ENCODE measurements around the gene COBL. TPM values are rescaled to one million over a fixed set of nuclear protein-coding genes. Genes with fewer than 3 reads are reported as not detected.

The COBL gene
- total and polyA plus RNA-seq, 2 of the 8 experiments (the other 6 are each of a cell fraction or from before 2014, with no cell fraction given) = 13.8 to 40.4 TPM

- CTCF ChIA-PET (ENCODE audit: partially characterized antibody) = interaction anchor here (0.6 to 1.6 kb wide), 3 partner anchors 13 to 127 kb away, joined by 3 to 4 read pairs (median 4); no protein-coding TSS in a partner anchor
- no peaks in the 10 kb centered on the region for H3K27me3 ChIP-seq (replicated peaks in 1 of 4; ENCODE audit: control insufficient read depth in 3 of 4, extremely low read depth in 1 of 4, insufficient read depth in 3 of 4, low read length in 3 of 4)
- no peak overlapping the region for H2BK12ac ChIP-seq (ENCODE audit: low read depth, low read length)
- TF ChIP-seq RFX5 (IDR thresholded peaks at IDR 0.05; ENCODE audit: borderline replicate concordance, low read depth, low read length) = no peak
- no peak for TF ChIP-seq CTBP2 (IDR thresholded peaks at IDR 0.05; ENCODE audit: borderline replicate concordance, insufficient read depth, insufficient read length, low read length)
- TF ChIP-seq BRCA1 (IDR thresholded peaks at IDR 0.05; ENCODE audit: low read depth, low read length) = no peak
- TF ChIP-seq GABPA (IDR thresholded peaks at IDR 0.05; ENCODE audit: borderline replicate concordance, insufficient read depth, low read length) = no peak
- no peak for TF ChIP-seq JUN (IDR thresholded peaks at IDR 0.05; ENCODE audit: low read depth, low read length)
- TF ChIP-seq RXRA (IDR thresholded peaks at IDR 0.05; ENCODE audit: insufficient read depth, low read depth, low read length) = no peak
- TF ChIP-seq CBX5 (IDR thresholded peaks at IDR 0.05; ENCODE audit: low read depth, low read length) = no peak
- no peak for TF ChIP-seq JUND (IDR thresholded peaks at IDR 0.05; ENCODE audit: low read length)
- TF ChIP-seq RAD21 (IDR thresholded peaks at IDR 0.05 in 1 of 2, conservative IDR thresholded peaks at IDR 0.05 in 1 of 2; ENCODE audit: low read depth in 2 of 2, low read length in 2 of 2) = no peak
- TF ChIP-seq SP2 (IDR thresholded peaks at IDR 0.05; ENCODE audit: low read length) = no peak
- no peak for TF ChIP-seq TAF7 (optimal IDR thresholded peaks at IDR 0.05; ENCODE audit: borderline replicate concordance, low read depth, low read length)
- no peak for TF ChIP-seq SAP30 (IDR thresholded peaks at IDR 0.05; ENCODE audit: insufficient read depth, insufficient replicate concordance, low read length)
These were observed 67.2 kb downstream of the COBL start for GRCh38 chr7:51249187-51249945.

More at GRCh38 chr7:51249187-51249945, 67.2 kb downstream of the COBL start:
- Histone ChIP-seq H3K79me1 (ENCODE audit: low read depth, low read length) (peaks cover 6% of the 10 kb centered on the region; the same call in 1 of the 2 replicates), H4K5ac (ENCODE audit: insufficient read length, low read depth, low read length) (no peak overlapping the region), H3K4me1 (replicated peaks in 1 of 4; ENCODE audit: control insufficient read depth in 3 of 4, insufficient read depth in 4 of 4, low read length in 3 of 4) (peaks cover 0 to 3% (median 0%) of the 10 kb centered on the region in 4 experiments; a peak in 2 of 7 replicates), H4K91ac (replicated peaks; ENCODE audit: insufficient read length, low read length) (no peak overlapping the region), H3K4ac (replicated peaks; ENCODE audit: insufficient read length, low read depth, low read length) (no peak overlapping the region), H3K9me3 (ENCODE audit: insufficient read depth in 2 of 2, low read depth in 1 of 2, low read length in 1 of 2) (no peaks in the 10 kb centered on the region), H3K23me2 (ENCODE audit: low read depth, low read length) (no peaks in the 10 kb centered on the region), H3K56ac (replicated peaks; ENCODE audit: insufficient read length, low read depth, low read length) (no peak overlapping the region), H2BK120ac (replicated peaks; ENCODE audit: low read depth, low read length) (no peak overlapping the region), H4K20me1 (replicated peaks in 1 of 2; ENCODE audit: control insufficient read depth in 1 of 2, insufficient read depth in 2 of 2, low read length in 2 of 2) (peaks cover 1 to 2% of the 10 kb centered on the region in 2 experiments), H3K4me2 (ENCODE audit: insufficient read depth in 1 of 2, low read depth in 2 of 2, low read length in 2 of 2) (no peak overlapping the region), H3K9ac (replicated peaks in 1 of 4; ENCODE audit: extremely low read depth in 1 of 4, low read depth in 3 of 4, low read length in 3 of 4) (no peak overlapping the region), H3K4me3 (ENCODE audit: extremely low read depth in 1 of 4, insufficient read depth in 2 of 4, low read depth in 3 of 4, low read length in 4 of 4) (no peak overlapping the region), H3K27ac (ENCODE audit: low read depth, low read length) (no peak overlapping the region), H3K79me2 (ENCODE audit: control insufficient read depth in 1 of 2, insufficient read depth in 2 of 2, low read length in 2 of 2) (peaks cover 0 to 64% of the 10 kb centered on the region in 2 experiments; a peak in 3 of 4 replicates), H3K18ac (ENCODE audit: extremely low read depth, low read length) (no peak overlapping the region), H2BK20ac (ENCODE audit: low read length) (no peak overlapping the region), H4K8ac (ENCODE audit: extremely low read depth, insufficient read depth, low read length) (no peak overlapping the region), H2AK5ac (ENCODE audit: low read depth, low read length) (no peak overlapping the region), H3K23ac (ENCODE audit: insufficient read length) (no peak overlapping the region), H3K36me3 (ENCODE audit: control insufficient read depth in 2 of 4, insufficient read depth in 4 of 4, low read length in 3 of 4) (no peaks in the 10 kb centered on the region), H2BK5ac (ENCODE audit: low read depth, low read length) (no peak overlapping the region), H2BK15ac (ENCODE audit: low read length) (no peak overlapping the region), H2AFZ (ENCODE audit: low read length) (no peak overlapping the region), H3K14ac (ENCODE audit: insufficient read length) (no peak overlapping the region)
- FAIRE-seq (no peak), DNase-seq (ENCODE audit: low read depth in 1 of 2, low spot score in 2 of 2) (no peak)
- 93% methylated on average over 5 of the region's 5 CpGs; no CpG with 5 or more reads in 1 of the 2 experiments for WGBS, 2 experiments (ENCODE audit: extremely low coverage in 1 of 2, insufficient coverage in 1 of 2, insufficient read length in 1 of 2, insufficient replicate concordance in 2 of 2, low coverage in 1 of 2, low lambda C conversion rate in 2 of 2, missing lambda C conversion rate in 1 of 2)
- POLR2A ChIA-PET (ENCODE audit: partially characterized antibody) = interaction anchor here (0.8 kb wide), 1 partner anchor 10 kb away, joined by 4 read pairs; no protein-coding TSS in a partner anchor
